Heart right ventricle (tissue), 16 donors: Measurements from ENCODE around the gene NFIC. TPM values are rescaled to one million over a fixed set of nuclear protein-coding genes. Genes with fewer than 3 reads are reported as not detected.
A peak's percentile ranks its signal among the peaks of the same experiment; 100 is the strongest.
"Not testable (repeated sequence)": the region's sequence is repeated elsewhere in the genome, so short reads cannot be mapped to it uniquely, and the experiment has no call there.

ENCODE experiments used
- ATAC-seq, 8 donors: fragments of 200-7000 bp; cut with Tn5 transposase; one replicate each; pipeline ENCODE4 v1.9.1; 2020; ENCODE audit warnings: mild to moderate bottlenecking in 8 of 8, moderate library complexity in 8 of 8, moderate number of reproducible peaks in 1 of 8
- DNase-seq, 2 donors: peaks; one replicate each; pipeline ENCODE4 v3.0.0-alpha.2; 2020
- H3K27ac ChIP-seq, 10 donors: fragments of 200-600 bp; sonication (generic) in 2 of 10; one replicate each; pipeline versions ENCODE4 v1.5.0 to v1.8.0; 2020 to 2022; ENCODE audit warnings: mild to moderate bottlenecking in 3 of 10
- H3K27me3 ChIP-seq, 7 donors: fragments of 200-600 bp; one replicate each; pipeline ENCODE4 v1.8.0; 2021 to 2022; ENCODE audit warnings: mild to moderate bottlenecking in 2 of 7
- H3K36me3 ChIP-seq, 9 donors: fragments of 200-600 bp; sonication (generic) in 1 of 9; one replicate each; pipeline versions ENCODE4 v1.5.0 to v1.8.0; 2020 to 2022; ENCODE audit warnings: mild to moderate bottlenecking in 2 of 9
- H3K4me1 ChIP-seq, 9 donors: fragments of 200-600 bp; sonication (generic) in 1 of 9; one replicate each; pipeline versions ENCODE4 v1.5.0 to v1.8.0; 2020 to 2022; ENCODE audit warnings: mild to moderate bottlenecking in 4 of 9
- H3K4me3 ChIP-seq, 10 donors: fragments of 200-600 bp; sonication (generic) in 2 of 10; one replicate each; pipeline versions ENCODE4 v1.5.0 to v1.8.0; 2020 to 2022; ENCODE audit warnings: mild to moderate bottlenecking in 7 of 10, moderate library complexity in 2 of 10
- H3K9me3 ChIP-seq, 11 donors: fragments of 200-600 bp in 10 of 11; sonication (generic) in 2 of 11; one replicate each; pipeline versions ENCODE4 v1.5.0 to v1.8.0; 2013 to 2022; ENCODE audit warnings: mild to moderate bottlenecking in 2 of 11, control low read depth in 1 of 11, moderate library complexity in 1 of 11
- WGBS, 2 donors: extraction: QIAGEN DNeasy Blood & Tissue Kit; methylation state at CpG; one replicate each; pipeline ENCODE4 v1.1.7; 2013; ENCODE audit warnings: inconsistent platforms in 1 of 2; 5-methylcytosine and 5-hydroxymethylcytosine counted together
- intact Hi-C, 10 donors: fragments of 100-400 bp; cut with DNase I; formaldehyde crosslinking; loops; one replicate each; pipeline versions ENCODE4 v1.11.1 to v1.14.2; 2022
- polyA plus RNA-seq, 2 donors: library from polyadenylated mRNA; stranded (reverse); fragments of 200-250 nt; gene quantifications; one replicate each; pipeline ENCODE4 v1.2.3, GENCODE V29; 2013
- total RNA-seq, 10 donors: library from RNA; stranded (reverse); fragmentation: NEBNext Ultra II Directional in 3 of 10; extraction: Animal tissue kit (Norgen Biotek cat#: 25700) in 3 of 10; gene quantifications; one replicate each; pipeline versions ENCODE4 v1.2.1 to v1.2.4, GENCODE V29; 2021 to 2023
- TF ChIP-seq, protein P1 (sequence below), 9 donors: fragments of 200-600 bp; sonication (generic) in 2 of 9; IDR thresholded peaks; one replicate each; pipeline versions ENCODE4 v1.5.0 to v1.8.0; 2021 to 2022; ENCODE audit warnings: antibody characterized with exemption in 9 of 9, mild to moderate bottlenecking in 5 of 9, moderate library complexity in 1 of 9
- donor health status: Arrhythmogenic right ventricular cardiomyopathy.
- donor health status: ischemic (EF 13 %, LVEDD 7.1; RV severe dilation, severe dysfunction).
- donor health status: healthy with polysubstance abuse.
- donor health status: DM: no; HTN: yes; CAD: no.
- donor health status: DM: no; HTN: no; CAD: no.
- donor health status: ischemic (EF 25% LVEDD 6.9; RV normal size, moderate dysfunction).
- donor health status: ischemic (EF 25% LVEDD 5.7; RV mildly dilated, moderate dysfunction).
- donor health status: healthy.
- donor health status: DM: yes; HTN: yes; CAD: no.
- donor health status: Ischemic cardiomyopathy.
- donor health status: ischemic (EF 35%, LVEDD 5.7; RV mildly dilated, moderate dysfunction).
- donor health status: nonischemic (EF 11% LVEDD 7.7; RV severe dilation, severe dysfunction).
- donor health status: DM: yes; HTN: yes; CAD: no.
- donor health status: PGD.
- donor health status: ischemic (EF 29% LVEDD 5.4; RV normal size, mild dysfunction).
- donor health status: nonischemic (EF 23%, LVEDD 6.1; RV moderate dilation, normal function).

NFIC gene
- total and polyA plus RNA-seq, 12 donors, result 52.3 to 217 (median 157) TPM

DNA sequence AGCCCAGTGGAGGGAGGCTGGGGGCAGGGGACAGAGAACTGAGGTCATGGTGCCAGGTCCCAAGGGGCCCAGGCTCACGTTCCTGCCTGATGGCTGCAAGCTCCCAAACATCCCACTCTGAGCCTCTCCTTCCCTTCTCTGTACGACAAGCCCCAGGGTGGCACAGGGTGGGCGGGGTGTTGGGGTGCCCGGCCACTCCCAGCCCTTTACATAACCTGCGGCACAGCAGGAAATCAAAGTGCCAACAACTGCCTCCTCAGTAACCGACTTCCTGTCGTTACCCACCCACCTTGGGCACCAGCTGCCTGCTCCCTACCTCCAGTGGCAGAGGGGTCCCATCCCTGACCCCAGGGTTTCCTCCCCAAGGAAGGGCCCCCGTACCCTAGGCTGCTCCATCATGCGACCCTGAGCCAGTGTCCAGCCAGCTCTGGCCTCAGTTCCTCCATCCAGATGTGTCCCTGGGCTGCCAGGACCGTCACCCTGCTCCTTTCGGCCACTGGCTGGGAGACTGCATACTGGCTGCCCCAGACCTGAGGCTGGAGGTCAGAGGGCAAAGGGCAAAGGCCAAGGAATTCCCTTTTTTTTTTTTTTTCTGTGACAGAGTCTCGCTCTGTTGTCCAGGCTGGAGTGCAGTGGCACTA is 27.7 kb upstream of the NFIC start:
- WGBS, 2 donors, result 53 to 64% methylated on average over 12 of the region's 12 CpGs
- DNase-seq, result peak in 1 of 2 donors; percentile 47
- Histone ChIP-seq H3K4me1 (peaks cover 20 to 48% (median 43%) of the 10 kb centered on the region in 9 donors), H3K9me3 (no peaks in the 10 kb centered on the region), H3K27me3 (no peaks in the 10 kb centered on the region), H3K36me3 (no peaks in the 10 kb centered on the region), H3K4me3 (no peak overlapping the region), H3K27ac (peak overlapping the region in 5 of 10 donors; percentile 4 to 55 (median 39))
- intact Hi-C loops, result loop anchor here in 2 of 10 donors (5.0 kb wide), 2 partner anchors 64 to 94 kb away; no protein-coding TSS in a partner anchor
- ATAC-seq, result no peak
- TF ChIP-seq, protein P1, sequence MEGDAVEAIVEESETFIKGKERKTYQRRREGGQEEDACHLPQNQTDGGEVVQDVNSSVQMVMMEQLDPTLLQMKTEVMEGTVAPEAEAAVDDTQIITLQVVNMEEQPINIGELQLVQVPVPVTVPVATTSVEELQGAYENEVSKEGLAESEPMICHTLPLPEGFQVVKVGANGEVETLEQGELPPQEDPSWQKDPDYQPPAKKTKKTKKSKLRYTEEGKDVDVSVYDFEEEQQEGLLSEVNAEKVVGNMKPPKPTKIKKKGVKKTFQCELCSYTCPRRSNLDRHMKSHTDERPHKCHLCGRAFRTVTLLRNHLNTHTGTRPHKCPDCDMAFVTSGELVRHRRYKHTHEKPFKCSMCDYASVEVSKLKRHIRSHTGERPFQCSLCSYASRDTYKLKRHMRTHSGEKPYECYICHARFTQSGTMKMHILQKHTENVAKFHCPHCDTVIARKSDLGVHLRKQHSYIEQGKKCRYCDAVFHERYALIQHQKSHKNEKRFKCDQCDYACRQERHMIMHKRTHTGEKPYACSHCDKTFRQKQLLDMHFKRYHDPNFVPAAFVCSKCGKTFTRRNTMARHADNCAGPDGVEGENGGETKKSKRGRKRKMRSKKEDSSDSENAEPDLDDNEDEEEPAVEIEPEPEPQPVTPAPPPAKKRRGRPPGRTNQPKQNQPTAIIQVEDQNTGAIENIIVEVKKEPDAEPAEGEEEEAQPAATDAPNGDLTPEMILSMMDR (IDR thresholded peaks at IDR 0.05), result no peak

DNA sequence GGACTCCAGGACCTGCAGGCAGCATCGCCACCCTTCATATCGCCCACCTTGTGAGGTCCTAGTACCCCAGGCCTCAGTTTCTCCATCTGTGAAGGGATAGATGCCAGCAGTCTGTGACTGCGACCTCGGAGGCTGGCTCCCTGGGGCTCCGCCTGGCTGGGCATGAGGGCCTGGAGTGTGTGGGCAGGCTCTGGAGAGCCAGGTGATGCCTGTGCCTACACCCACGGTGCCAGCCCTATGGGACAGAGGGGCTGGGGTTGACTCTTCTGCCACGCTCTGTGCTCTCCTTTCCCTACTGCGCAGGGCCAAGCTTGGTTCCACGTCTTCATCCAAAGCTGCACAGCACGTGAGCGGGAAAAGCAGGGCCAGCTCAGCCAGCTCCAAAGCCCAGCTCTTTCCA is 26.0 kb upstream of the NFIC start:
- Histone ChIP-seq H3K9me3 (no peaks in the 10 kb centered on the region), H3K36me3 (no peaks in the 10 kb centered on the region), H3K27me3 (no peaks in the 10 kb centered on the region), H3K4me1 (peaks cover 21 to 50% (median 41%) of the 10 kb centered on the region in 9 donors), H3K27ac (peak overlapping the region in 1 of 10 donors; percentile 4), H3K4me3 (no peak overlapping the region)
- no peak for ATAC-seq
- intact Hi-C loops, result loop anchor here in 2 of 10 donors (5.0 kb wide), 1 partner anchor 87 kb away; no protein-coding TSS in a partner anchor
- TF ChIP-seq, protein P1 (IDR thresholded peaks at IDR 0.05), result no peak
- no peak for DNase-seq
- WGBS, 2 donors, result 85% methylated on average over 11 of the region's 11 CpGs

DNA sequence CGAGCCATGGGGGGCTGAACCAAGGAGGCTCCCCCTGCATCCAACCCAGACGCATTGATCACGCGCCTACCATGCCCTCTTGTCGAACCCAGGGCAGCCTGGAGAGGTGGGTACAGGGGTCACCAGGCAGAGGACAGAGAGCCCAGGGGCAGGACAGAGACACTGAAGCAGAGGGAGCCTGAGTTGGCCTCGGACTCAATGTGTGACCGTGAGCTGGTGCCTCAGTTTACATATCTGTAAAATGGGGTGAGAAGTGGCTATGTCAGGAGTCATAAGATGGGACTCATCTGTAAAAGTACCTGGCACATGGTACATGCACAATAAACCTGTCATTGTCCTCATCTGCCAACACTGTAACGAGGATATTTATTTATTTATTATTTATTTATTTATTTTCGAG is 24.1 kb upstream of the NFIC start:
- no peaks in the 10 kb centered on the region for H3K36me3 ChIP-seq
- intact Hi-C loops, result loop anchor here in 2 of 10 donors (5.0 kb wide), 1 partner anchor 85 kb away; no protein-coding TSS in a partner anchor
- H3K27me3 ChIP-seq, result no peaks in the 10 kb centered on the region
- peaks cover 16 to 45% (median 35%) of the 10 kb centered on the region in 9 donors for H3K4me1 ChIP-seq
- no peaks in the 10 kb centered on the region for H3K9me3 ChIP-seq
- no peak overlapping the region for H3K27ac ChIP-seq
- TF ChIP-seq, protein P1 (IDR thresholded peaks at IDR 0.05), result no peak
- 86 to 94% methylated on average over 9 of the region's 9 CpGs for WGBS, 2 donors
- no peak for DNase-seq
- H3K4me3 ChIP-seq, result no peak overlapping the region
- ATAC-seq, result no peak

DNA sequence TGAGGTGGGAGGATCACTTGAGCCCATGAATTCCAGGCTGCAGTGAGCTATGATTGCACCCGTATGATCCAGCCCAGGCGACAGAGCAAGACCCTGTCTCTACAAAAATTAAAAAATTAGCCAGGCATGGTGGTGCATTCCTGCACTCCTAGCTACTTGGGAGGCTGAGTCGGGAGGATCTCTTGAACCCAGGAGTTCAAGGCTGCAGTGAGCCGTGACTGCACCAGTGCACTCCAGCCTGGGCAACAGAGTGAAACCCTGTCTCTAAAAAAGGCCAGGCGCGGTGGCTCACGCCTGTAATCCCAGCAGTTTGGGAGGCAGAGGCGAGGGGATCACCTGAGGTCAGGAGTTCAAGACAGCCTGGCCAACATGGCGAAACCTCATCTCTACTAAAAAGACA is 23.4 kb upstream of the NFIC start:
- WGBS, 2 donors, result 84 to 86% methylated on average over 9 of the region's 9 CpGs
- peaks cover 14 to 39% (median 29%) of the 10 kb centered on the region in 9 donors for H3K4me1 ChIP-seq
- ATAC-seq, H3K27me3 ChIP-seq, H3K36me3 ChIP-seq, DNase-seq, H3K9me3 ChIP-seq: not testable (repeated sequence)
- H3K27ac ChIP-seq, result peak overlapping the region in 9 of 10 donors; percentile 58 to 82 (median 70)
- intact Hi-C loops, result loop anchor here in 2 of 10 donors (5.0 kb wide), 1 partner anchor 84 kb away; no protein-coding TSS in a partner anchor
- peak overlapping the region in 2 of 10 donors; percentile 35 to 41 for H3K4me3 ChIP-seq
